ENCODE results near the gene LBP.
"Not testable (repeated sequence)": the region's sequence is repeated elsewhere in the genome, so short reads cannot be mapped to it uniquely, and the experiment has no call there.

The LBP gene

DNA sequence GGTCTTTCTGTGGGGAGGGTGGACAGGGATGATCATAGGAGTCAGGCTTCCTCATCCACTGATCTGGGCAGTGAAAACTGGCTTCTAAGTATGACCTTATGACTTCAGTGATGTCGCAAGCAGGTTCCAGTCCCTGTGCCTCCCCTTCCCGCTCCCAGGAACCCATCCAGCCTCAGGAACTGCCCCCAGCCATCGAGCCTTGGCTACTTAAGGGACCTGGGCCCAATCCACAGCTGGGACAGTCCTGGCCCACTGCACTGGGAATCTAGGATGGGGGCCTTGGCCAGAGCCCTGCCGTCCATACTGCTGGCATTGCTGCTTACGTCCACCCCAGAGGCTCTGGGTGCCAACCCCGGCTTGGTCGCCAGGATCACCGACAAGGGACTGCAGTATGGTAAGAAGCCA is at the start of gene LBP:
LBP (plus strand) TSS at position 236 of the 405 bp plus-strand sequence; CDS start at position 271, 35 bp downstream.
- no peak for DNase-seq

- DNase-seq: no peak
Measured at GRCh38 chr20:38297916-38298674, 48.2 kb upstream of the LBP start.

DNA sequence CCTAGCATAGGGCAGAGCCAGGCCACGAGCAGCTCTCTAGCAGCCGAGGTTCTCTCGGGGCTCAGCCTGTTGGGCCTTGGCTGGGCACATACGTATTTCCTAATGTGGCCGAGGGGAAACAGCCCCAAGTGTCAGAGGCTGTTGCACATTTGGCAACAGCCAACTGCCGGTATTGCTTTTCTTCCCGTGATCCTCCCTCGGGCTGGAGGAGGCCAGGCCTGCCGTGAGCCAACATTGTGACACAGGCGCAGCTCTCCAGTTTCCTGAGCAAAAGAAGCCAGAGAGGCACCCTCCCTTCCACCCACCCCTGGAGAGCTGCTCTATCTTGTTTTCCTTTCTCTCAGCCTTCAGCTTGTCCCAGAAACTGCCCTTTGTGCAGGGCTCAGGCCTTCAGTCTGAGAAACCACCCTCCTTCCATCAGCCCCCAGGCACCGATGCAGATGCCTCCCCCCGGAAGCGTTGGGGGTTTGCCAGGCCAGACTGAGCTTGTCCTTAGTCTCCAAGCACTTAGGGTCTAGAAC is 47.5 kb upstream of the LBP start:
- no peak for DNase-seq

DNA sequence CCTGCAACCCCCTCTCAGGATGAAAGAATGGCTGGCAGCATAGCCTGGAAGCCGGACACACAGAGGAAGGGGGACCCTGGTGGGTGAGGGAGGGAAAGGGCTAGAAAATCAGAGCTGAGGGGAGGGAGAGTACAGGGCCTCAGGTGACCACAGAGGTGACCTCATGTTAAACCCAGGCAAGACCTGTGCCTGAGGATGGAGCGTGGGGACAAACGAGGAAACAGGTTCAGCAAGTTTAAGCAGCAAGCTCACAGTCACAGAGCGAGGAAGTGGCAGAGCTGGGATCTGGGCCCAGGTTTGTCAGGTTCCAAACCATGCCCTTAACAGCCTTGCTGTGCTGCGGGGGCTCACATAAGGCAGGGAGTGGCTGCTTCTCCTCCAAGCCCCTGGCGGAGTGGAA is 46.3 kb upstream of the LBP start:
- no peak for DNase-seq

DNA sequence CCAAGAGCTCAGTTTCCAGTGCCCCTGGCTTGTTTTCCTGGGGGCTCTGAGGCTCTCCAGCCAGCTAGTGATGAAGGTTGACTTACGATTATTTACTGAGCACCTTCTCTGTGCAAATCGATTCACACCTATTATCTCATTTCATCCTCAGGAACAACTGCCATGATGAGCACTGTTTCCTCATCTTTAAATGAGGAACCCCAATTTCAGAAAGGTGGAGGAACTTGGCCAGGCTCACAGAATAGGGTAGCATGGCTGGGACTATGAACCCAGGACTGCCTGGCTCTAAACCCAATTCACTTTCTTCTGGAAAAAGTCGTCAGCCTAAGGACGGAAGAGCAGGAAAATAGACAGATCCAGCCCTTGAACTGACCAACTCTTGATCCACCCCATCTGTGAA is 45.8 kb upstream of the LBP start:
- no peak for DNase-seq

GRCh38 chr20:38301309-38301708 is 45.0 kb upstream of the LBP start:
- DNase-seq: no peak

- DNase-seq: no peak
Measured at GRCh38 chr20:38302786-38303185, 43.5 kb upstream of the LBP start.

DNA sequence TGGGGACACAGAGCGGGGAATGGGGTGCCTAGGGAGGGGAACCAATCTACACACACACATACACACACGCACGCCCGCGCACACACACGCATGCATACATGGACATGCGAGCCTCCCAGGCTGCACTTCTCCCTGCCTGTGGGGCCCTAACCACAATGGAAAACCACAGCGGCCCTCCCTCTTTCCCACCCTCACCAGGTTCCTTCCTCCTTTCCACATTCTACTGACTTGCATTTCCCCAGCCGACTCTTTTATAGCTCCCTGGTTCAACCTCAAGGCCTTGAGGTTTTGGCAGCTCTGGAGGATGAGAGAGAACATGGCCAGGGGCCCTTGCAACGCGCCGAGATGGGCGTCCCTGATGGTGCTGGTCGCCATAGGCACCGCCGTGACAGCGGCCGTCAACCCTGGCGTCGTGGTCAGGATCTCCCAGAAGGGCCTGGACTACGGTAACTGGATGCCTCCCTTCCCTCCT is 42.3 kb upstream of the LBP start, which contains the start of gene BPI:
BPI (plus strand) TSS at position 249 of the 472 bp plus-strand sequence; CDS start at position 317, 68 bp downstream.
- no peak for DNase-seq

DNA sequence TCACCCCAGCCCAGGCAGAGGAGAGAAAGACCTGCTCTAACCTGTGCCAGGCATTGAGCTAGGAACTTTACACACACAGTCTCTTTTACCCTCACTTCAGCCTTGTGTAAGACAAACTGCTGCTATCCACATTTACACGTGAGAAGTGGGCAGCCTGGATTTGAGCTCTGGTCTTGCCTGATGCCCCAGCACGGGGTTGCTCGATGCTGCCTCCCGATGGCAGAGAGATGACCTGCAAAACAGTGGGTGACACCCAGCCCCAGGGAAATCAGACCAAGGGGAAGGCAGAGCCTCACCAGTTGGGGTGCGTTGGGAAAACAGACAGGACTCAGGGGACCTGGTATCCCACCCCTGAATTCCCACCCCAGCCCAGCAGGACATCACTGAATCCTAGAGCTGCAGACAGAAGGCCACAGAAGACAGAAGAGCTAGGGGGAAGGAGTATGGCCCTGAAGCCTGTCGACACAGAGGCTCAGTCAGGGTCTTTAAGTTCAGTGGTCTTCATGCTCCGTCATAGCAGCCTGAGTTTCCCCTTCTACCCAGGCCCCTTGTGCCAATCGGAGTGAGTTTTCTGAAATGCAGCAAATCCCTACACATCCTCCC is 41.3 kb upstream of the LBP start:
- DNase-seq: peak; percentile 33

- DNase-seq: no peak
Measured at GRCh38 chr20:38305541-38305940, 40.7 kb upstream of the LBP start.

- DNase-seq: no peak
Measured at GRCh38 chr20:38306379-38306778, 39.9 kb upstream of the LBP start.

DNA sequence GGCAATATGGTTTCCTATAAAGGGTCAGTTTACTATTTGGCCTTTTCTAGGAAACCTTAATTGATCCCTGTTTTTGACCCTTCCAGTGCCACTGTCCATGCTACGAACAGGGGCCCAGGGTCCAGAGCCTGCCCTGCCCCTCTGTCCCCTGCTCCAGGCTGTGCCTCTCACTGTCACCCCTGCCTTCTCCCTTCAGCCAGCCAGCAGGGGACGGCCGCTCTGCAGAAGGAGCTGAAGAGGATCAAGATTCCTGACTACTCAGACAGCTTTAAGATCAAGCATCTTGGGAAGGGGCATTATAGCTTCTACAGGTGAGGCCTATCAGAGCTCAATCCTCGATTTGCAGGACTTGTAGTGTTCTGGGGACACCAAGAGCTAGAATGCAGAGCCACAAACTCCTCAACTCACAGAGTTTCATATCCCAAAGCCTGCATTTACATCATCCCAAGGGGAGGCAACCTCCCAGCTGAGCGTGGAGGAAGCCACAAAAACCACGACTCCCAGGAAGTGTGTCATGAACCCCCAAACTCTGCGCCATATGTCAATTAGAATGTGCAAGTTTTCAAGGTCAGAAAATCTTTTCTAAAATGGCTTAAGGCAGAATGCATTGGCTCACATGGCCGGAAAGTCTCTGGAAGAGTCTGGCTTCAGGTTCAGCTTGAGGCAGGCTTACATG is 38.8 kb upstream of the LBP start:
- DNase-seq: no peak

DNA sequence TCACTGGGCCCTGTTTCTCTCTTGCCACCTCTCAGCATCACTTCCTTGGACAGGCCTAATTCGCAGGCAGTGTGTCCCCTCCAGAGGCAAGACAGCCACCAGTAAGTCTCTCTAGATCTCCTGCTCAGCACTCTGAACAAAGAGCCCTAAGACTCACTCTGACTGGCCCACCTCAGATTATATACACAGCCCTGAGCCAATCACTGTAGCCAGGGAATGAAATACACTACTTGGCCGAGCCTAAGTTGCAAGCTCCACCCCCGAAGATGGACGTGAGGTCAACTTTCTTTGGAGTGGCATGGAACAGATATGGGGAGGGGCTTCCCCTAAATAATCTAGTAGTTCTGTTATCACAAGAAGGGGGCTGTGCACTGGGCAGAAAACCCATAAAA is 38.2 kb upstream of the LBP start:
- DNase-seq: no peak

- DNase-seq: no peak
Measured at GRCh38 chr20:38308447-38308846, 37.8 kb upstream of the LBP start.

- no peak for DNase-seq
Measured at GRCh38 chr20:38311091-38311490, 35.2 kb upstream of the LBP start.

DNA sequence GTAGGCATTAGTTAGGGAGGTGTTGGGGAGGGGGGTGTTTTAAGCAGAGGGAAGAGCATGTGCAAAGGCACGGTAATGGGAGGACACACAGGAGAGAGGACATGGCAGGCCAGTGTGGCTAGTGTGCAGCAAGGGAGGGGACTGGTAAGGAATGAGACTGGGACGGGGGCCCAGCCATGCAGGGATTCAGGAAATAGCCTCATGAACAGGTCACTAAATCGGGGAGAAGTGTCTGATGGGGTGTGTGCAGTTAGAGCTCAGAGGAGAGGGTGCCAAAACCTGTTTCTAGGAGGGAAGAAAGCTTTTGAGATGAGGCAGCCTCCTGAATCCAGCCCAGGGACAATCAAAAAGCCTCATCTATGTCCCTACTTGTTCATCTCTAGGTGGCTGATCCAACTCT is 34.8 kb upstream of the LBP start:
- DNase-seq: no peak

DNA sequence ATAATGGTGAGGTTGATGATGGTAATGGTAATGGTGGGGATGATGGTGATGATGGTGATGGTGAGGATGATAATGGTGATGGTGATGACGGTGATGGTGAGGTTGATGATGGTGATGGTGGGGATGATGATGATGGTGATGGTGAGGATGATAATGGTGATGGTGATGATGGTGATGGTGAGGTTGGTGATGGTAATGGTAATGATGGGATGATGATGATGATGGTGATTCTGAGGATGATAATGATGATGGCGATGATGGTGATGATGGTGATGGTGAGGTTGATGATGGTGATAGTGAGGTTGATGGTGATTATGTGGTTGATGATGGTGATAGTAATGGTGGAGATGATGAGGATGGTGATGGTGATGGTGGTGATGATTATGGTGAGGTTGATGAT is 32.6 kb upstream of the LBP start:
- DNase-seq: no peak

- not testable (repeated sequence) for DNase-seq
Measured at GRCh38 chr20:38314350-38314749, 31.9 kb upstream of the LBP start.

DNA sequence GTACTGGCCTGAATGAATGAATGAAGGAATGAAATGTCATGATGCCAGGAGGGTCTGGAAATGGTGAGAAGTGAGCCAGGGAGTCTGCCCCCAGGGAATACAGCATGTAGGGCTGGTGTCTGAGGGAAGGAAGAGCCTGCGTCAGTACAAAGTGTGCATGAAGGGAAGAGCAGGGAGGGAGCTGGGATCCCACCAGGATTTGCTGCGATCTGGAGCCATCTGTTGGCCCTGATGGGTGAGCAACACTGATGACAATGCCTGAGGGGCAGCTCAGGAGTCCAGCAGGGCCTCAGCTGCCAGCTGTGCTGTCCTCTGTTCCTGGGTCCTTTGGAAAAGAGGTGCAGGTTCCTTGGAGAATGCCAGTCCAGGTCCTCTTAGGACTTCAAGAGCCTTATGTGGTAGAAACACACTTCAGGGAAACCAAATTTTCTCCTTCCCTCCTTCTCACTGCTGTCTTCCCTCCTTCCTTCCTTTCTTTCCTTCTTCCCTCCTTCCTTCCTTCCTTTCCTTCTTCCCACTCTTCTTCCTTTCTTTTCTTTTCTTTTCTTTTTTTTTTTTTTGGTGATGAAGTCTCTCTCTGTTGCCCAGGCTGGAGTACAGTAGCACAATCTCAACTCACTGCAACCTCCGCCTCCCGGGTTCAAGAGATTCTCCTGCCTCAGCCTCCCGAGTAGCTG is 30.9 kb upstream of the LBP start:
- DNase-seq: no peak

- no peak for DNase-seq
Measured at GRCh38 chr20:38316341-38316740, 29.9 kb upstream of the LBP start.

- DNase-seq: no peak
Measured at GRCh38 chr20:38317422-38317821, 28.9 kb upstream of the LBP start.

DNA sequence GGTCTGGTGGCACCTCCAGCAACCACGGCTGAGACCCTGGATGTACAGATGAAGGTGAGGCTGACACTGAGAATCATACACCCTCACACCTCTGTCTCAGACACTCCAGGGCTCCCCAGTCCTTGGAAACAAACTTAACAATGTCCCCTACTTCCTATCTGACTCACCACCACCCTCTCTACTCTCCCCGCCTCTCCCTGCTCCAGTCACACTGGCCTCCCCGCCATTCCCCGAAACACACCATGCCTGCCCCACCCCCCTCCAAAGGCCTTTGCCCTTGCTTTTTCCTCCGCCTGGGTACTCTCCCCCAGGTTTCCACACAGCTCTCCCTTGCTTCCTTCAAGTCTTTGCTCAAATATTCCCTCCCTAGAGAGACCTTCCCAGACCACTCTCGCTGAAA is 26.1 kb upstream of the LBP start:
- no peak for DNase-seq

- no peak for DNase-seq
Measured at GRCh38 chr20:38321959-38322598, 24.2 kb upstream of the LBP start.
